Endothelial cell (in vitro differentiated cells): Measurements from ENCODE around the gene ACAD10. TPM values are rescaled to one million over a fixed set of nuclear protein-coding genes. Genes with fewer than 3 reads are reported as not detected.
A peak's percentile ranks its signal among the peaks of the same experiment; 100 is the strongest.
"Not testable (repeated sequence)": the region's sequence is repeated elsewhere in the genome, so short reads cannot be mapped to it uniquely, and the experiment has no call there.

Experiments
- DNase-seq: peaks from one replicate; pipeline ENCODE4 v3.0.0; 2021; ENCODE audit warnings: low spot score
- H3K27ac Mint-ChIP-seq: one replicate; pipeline ENCODE4 v1.8.0; 2021; ENCODE audit warnings: mixed read lengths, inconsistent platforms; ENCODE audit not compliant: unreplicated experiment
- H3K27me3 Mint-ChIP-seq: one replicate; pipeline ENCODE4 v1.8.0; 2021; ENCODE audit warnings: mild to moderate bottlenecking, moderate library complexity, mixed read lengths, inconsistent platforms; ENCODE audit not compliant: unreplicated experiment
- H3K36me3 Mint-ChIP-seq: one replicate; pipeline ENCODE4 v1.8.0; 2021; ENCODE audit warnings: mild to moderate bottlenecking, low read depth, mixed read lengths, inconsistent platforms; ENCODE audit not compliant: unreplicated experiment
- H3K4me1 Mint-ChIP-seq: one replicate; pipeline ENCODE4 v1.8.0; 2021; ENCODE audit warnings: mild to moderate bottlenecking, mixed read lengths, inconsistent platforms; ENCODE audit not compliant: unreplicated experiment
- H3K4me3 Mint-ChIP-seq: one replicate; pipeline ENCODE4 v1.8.0; 2021; ENCODE audit warnings: mild to moderate bottlenecking, mixed read lengths, inconsistent platforms; ENCODE audit not compliant: unreplicated experiment
- H3K9me3 Mint-ChIP-seq: one replicate; pipeline ENCODE4 v1.8.0; 2021; ENCODE audit warnings: mixed read lengths, inconsistent platforms; ENCODE audit not compliant: unreplicated experiment
- CTCF ChIP-seq: fragments of 200-600 bp; sonication (generic); IDR thresholded peaks from one replicate; pipeline ENCODE4 v1.5.0; 2021; ENCODE audit warnings: antibody characterized with exemption; ENCODE audit not compliant: unreplicated experiment
- total RNA-seq: library from RNA; stranded (reverse); fragmentation: NEBNext Ultra II Directional; extraction: Animal tissue kit (Norgen Biotek cat#: 25700); gene quantifications from one replicate; pipeline ENCODE4 v1.2.1, GENCODE V29; 2021; ENCODE audit not compliant: unreplicated experiment

The ACAD10 gene
- total RNA-seq, 1 donor from 2014 or later = 26.8 TPM

GRCh38 chr12:111693818-111694217 is 8.0 kb downstream of the ACAD10 start:
- H3K9me3 Mint-ChIP-seq = no peaks in the 10 kb centered on the region
- TF ChIP-seq CTCF = no peak
- H3K36me3 Mint-ChIP-seq = peaks cover 16% of the 10 kb centered on the region
- no peak for DNase-seq
- no peak overlapping the region for H3K27ac Mint-ChIP-seq
- no peaks in the 10 kb centered on the region for H3K4me1 Mint-ChIP-seq
- H3K27me3 Mint-ChIP-seq = peaks cover 2% of the 10 kb centered on the region
- H3K4me3 Mint-ChIP-seq = peak overlapping the region; percentile 65

GRCh38 chr12:111699962-111700361 is 14.1 kb downstream of the ACAD10 start:
- H3K4me3 Mint-ChIP-seq = no peak overlapping the region
- H3K36me3 Mint-ChIP-seq = peaks cover 16% of the 10 kb centered on the region
- H3K4me1 Mint-ChIP-seq = no peaks in the 10 kb centered on the region

GRCh38 chr12:111705672-111706071 is 19.8 kb downstream of the ACAD10 start:
- Mint-ChIP-seq H3K27me3 (no peaks in the 10 kb centered on the region), H3K9me3 (no peaks in the 10 kb centered on the region), H3K27ac (no peak overlapping the region), H3K36me3 (peaks cover 30% of the 10 kb centered on the region), H3K4me1 (no peaks in the 10 kb centered on the region), H3K4me3 (no peak overlapping the region)
- TF ChIP-seq CTCF = no peak
- no peak for DNase-seq

More at GRCh38 chr12:111699962-111700361, 14.1 kb downstream of the ACAD10 start:
- TF ChIP-seq CTCF = no peak
- Mint-ChIP-seq H3K9me3 (no peaks in the 10 kb centered on the region), H3K27me3 (no peaks in the 10 kb centered on the region), H3K27ac (no peak overlapping the region)
- DNase-seq = no peak

GRCh38 chr12:111706145-111706544 is 20.3 kb downstream of the ACAD10 start:
- no peak for DNase-seq
- no peak overlapping the region for H3K4me3 Mint-ChIP-seq
- H3K27me3 Mint-ChIP-seq = no peaks in the 10 kb centered on the region
- peaks cover 2% of the 10 kb centered on the region for H3K4me1 Mint-ChIP-seq
- no peaks in the 10 kb centered on the region for H3K9me3 Mint-ChIP-seq
- no peak for TF ChIP-seq CTCF
- H3K36me3 Mint-ChIP-seq = peaks cover 30% of the 10 kb centered on the region
- no peak overlapping the region for H3K27ac Mint-ChIP-seq

- no peaks in the 10 kb centered on the region for H3K9me3 Mint-ChIP-seq
- TF ChIP-seq CTCF = no peak
- no peak overlapping the region for H3K4me3 Mint-ChIP-seq
- H3K27ac Mint-ChIP-seq = no peak overlapping the region
- DNase-seq = no peak
- H3K27me3 Mint-ChIP-seq = peaks cover 4% of the 10 kb centered on the region
- H3K4me1 Mint-ChIP-seq = peaks cover 2% of the 10 kb centered on the region
- peaks cover 16% of the 10 kb centered on the region for H3K36me3 Mint-ChIP-seq
Measured at GRCh38 chr12:111715279-111715678, 29.4 kb downstream of the ACAD10 start.

DNA sequence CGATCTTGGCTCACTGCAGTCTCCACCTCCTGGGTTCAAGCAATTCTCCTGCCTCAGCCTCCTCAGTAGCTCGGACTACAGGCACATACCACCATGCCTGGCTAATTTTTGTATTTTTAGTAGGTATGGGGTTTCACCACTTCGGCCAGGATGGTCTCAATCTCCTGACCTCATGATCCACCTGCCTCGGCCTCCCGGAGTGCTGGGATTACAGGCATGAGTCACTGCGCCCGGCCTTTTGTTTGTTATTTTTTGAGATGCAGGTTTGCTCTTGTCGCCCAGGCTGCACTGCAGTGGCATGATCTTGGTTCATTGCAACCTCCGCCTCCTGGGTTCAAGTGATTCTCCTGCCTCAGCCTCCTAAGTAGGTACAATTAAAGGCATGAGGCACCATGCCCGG is 33.5 kb downstream of the ACAD10 start:
- H3K4me3 Mint-ChIP-seq, H3K4me1 Mint-ChIP-seq, H3K9me3 Mint-ChIP-seq: not testable (repeated sequence)

More for the DNA sequence above, 33.5 kb downstream of the ACAD10 start:
- not testable (repeated sequence) for H3K36me3 Mint-ChIP-seq, DNase-seq, H3K27me3 Mint-ChIP-seq, H3K27ac Mint-ChIP-seq
